SK-N-SH (cell line): ENCODE data around the gene RASSF4. TPM values are rescaled to one million over a fixed set of nuclear protein-coding genes. Genes with fewer than 3 reads are reported as not detected.

Experiments used
- CTCF ChIA-PET: fragments of 300-600, 350-600 bp; formaldehyde crosslinking; extraction: SDS; loops from one replicate; lab custom pipeline; 2021; lab: Yijun Ruan, JAX
- POLR2A ChIA-PET: fragments of 350-600 bp; sonication (Branson Sonifier 250); formaldehyde crosslinking; extraction: SDS; loops from one replicate; lab custom pipeline; 2020; ENCODE audit warnings: antibody characterized with exemption, inconsistent platforms; lab: Yijun Ruan, JAX
- DNase-seq: peaks from one replicate; pipeline ENCODE4 v3.0.0; 2012
- H2AFZ ChIP-seq: fragments of 200-600 bp; sonication (generic); 2 replicates; pipeline ENCODE4 v1.8.1; 2016; ENCODE audit warnings: antibody characterized with exemption, mild to moderate bottlenecking, low read depth
- H3F3A ChIP-seq: fragments of 200-600 bp; sonication (generic); replicated peaks from 2 replicates; pipeline ENCODE3; 2016; ENCODE audit warnings: antibody characterized with exemption, mild to moderate bottlenecking; ENCODE audit not compliant: insufficient read depth
- H3K27ac ChIP-seq, 2 experiments: fragments of 200-500 bp in 1 of 2; fragments of 200-600 bp in 1 of 2; sonication (Bioruptor generic) in 1 of 2; sonication (generic), shearing (Covaris generic) in 1 of 2; 2 replicates each; pipeline versions ENCODE4 v1.5.1 to v1.6.1; 2014 to 2016; ENCODE audit warnings: low read depth in 2 of 2, inconsistent platforms in 1 of 2, low read length in 1 of 2, mild to moderate bottlenecking in 1 of 2, mixed read lengths in 1 of 2
- H3K27me3 ChIP-seq: fragments of 200-600 bp; sonication (generic), shearing (Covaris generic); 2 replicates; pipeline ENCODE4 v1.6.1; 2016; ENCODE audit warnings: mixed run types; ENCODE audit not compliant: insufficient read depth
- H3K36me3 ChIP-seq, 2 experiments: fragments of 200-500 bp in 1 of 2; fragments of 200-600 bp in 1 of 2; sonication (Bioruptor generic) in 1 of 2; sonication (generic) in 1 of 2; replicated peaks in 1 of 2; 2 replicates each; pipeline versions ENCODE3 to v1.5.1; 2014 to 2016; ENCODE audit warnings: low read length in 1 of 2, mild to moderate bottlenecking in 1 of 2; ENCODE audit not compliant: insufficient read depth in 2 of 2, control insufficient read depth in 1 of 2
- H3K4me1 ChIP-seq, 2 experiments: fragments of 200-500 bp in 1 of 2; fragments of 200-600 bp in 1 of 2; sonication (Bioruptor generic) in 1 of 2; sonication (generic), shearing (Covaris generic) in 1 of 2; 2 replicates each; pipeline versions ENCODE4 v1.5.1 to v1.6.1; 2014 to 2016; ENCODE audit warnings: low read depth in 1 of 2, low read length in 1 of 2, mixed run types in 1 of 2; ENCODE audit not compliant: insufficient read depth in 2 of 2, control insufficient read depth in 1 of 2
- H3K4me2 ChIP-seq: fragments of 200-600 bp; sonication (generic), shearing (Covaris generic); 2 replicates; pipeline ENCODE4 v1.6.1; 2017; ENCODE audit warnings: mixed run types
- H3K4me3 ChIP-seq, 2 experiments: fragments of 200-500 bp in 1 of 2; fragments of 200-600 bp in 1 of 2; sonication (Bioruptor generic) in 1 of 2; sonication (generic), shearing (Covaris generic) in 1 of 2; 2 replicates each; pipeline versions ENCODE4 v1.5.1 to v1.8.1; 2014 to 2016; ENCODE audit warnings: low read depth in 2 of 2, inconsistent platforms in 1 of 2, low read length in 1 of 2, mild to moderate bottlenecking in 1 of 2, mixed read lengths in 1 of 2, moderate library complexity in 1 of 2
- H3K79me2 ChIP-seq: fragments of 200-600 bp; sonication (generic); 2 replicates; pipeline ENCODE4 v1.8.1; 2017; ENCODE audit warnings: mild to moderate bottlenecking; ENCODE audit not compliant: insufficient read depth
- H3K9ac ChIP-seq: fragments of 200-600 bp; sonication (generic); 2 replicates; pipeline ENCODE4 v1.6.1; 2017; ENCODE audit warnings: mixed run types
- H3K9me2 ChIP-seq: fragments of 200-600 bp; sonication (generic); 2 replicates; pipeline ENCODE4 v1.6.1; 2017; ENCODE audit warnings: mixed run types
- H3K9me3 ChIP-seq: fragments of 200-600 bp; sonication (generic); 2 replicates; pipeline ENCODE4 v1.6.1; 2017; ENCODE audit warnings: mixed run types, mild to moderate bottlenecking, moderate library complexity
- H4K20me1 ChIP-seq: fragments of 200-600 bp; sonication (generic); 2 replicates; pipeline ENCODE4 v1.6.1; 2017; ENCODE audit warnings: mild to moderate bottlenecking, mixed run types; ENCODE audit not compliant: insufficient read depth
- EZH2phosphoT487 ChIP-seq: fragments of 200-600 bp; sonication (generic); IDR thresholded peaks from 2 replicates; pipeline ENCODE4 v1.6.1; 2017; ENCODE audit warnings: low read depth, mixed run types, mild to moderate bottlenecking, antibody characterized with exemption, moderate library complexity, borderline replicate concordance
- FOXJ3 ChIP-seq: sonication (generic); formaldehyde crosslinking; IDR thresholded peaks from 2 replicates; pipeline ENCODE4 v1.5.1; 2020; ENCODE audit warnings: mild to moderate bottlenecking, missing genetic modification reagents
- IRF3 ChIP-seq: fragments of 150-350 bp; IDR thresholded peaks from 2 replicates; pipeline ENCODE4 v1.6.1; 2016; ENCODE audit warnings: mild to moderate bottlenecking, low read depth, low read length
- MAX ChIP-seq: IDR thresholded peaks from 2 replicates; pipeline ENCODE4 v1.4.0; 2012; ENCODE audit warnings: low read depth
- MEF2A ChIP-seq: IDR thresholded peaks from 2 replicates; pipeline ENCODE4 v1.4.0; 2012; ENCODE audit warnings: low read depth, borderline replicate concordance
- MXI1 ChIP-seq: IDR thresholded peaks from 2 replicates; pipeline ENCODE4 v1.6.1; 2012; ENCODE audit warnings: mild to moderate bottlenecking, low read depth, low read length, improper control_type of control experiment
- NRF1 ChIP-seq: IDR thresholded peaks from 2 replicates; pipeline ENCODE4 v1.6.1; 2012; ENCODE audit warnings: low read depth, mild to moderate bottlenecking, low read length
- POLR2AphosphoS5 ChIP-seq: IDR thresholded peaks from 2 replicates; pipeline ENCODE4 v1.6.1; 2012; ENCODE audit warnings: low read depth, low read length
- RCOR1 ChIP-seq: fragments of 150-350 bp; IDR thresholded peaks from 2 replicates; pipeline ENCODE4 v1.6.1; 2017; ENCODE audit warnings: antibody characterized with exemption, low read length
- REST ChIP-seq: IDR thresholded peaks from 2 replicates; pipeline ENCODE4 v1.6.1; 2012; ENCODE audit warnings: mild to moderate bottlenecking, low read depth, low read length, moderate library complexity
- RFX5 ChIP-seq: IDR thresholded peaks from 2 replicates; pipeline ENCODE4 v1.6.1; 2012; ENCODE audit warnings: mild to moderate bottlenecking, improper control_type of control experiment, low read length
- RXRA ChIP-seq: IDR thresholded peaks from 2 replicates; pipeline ENCODE4 v1.4.0; 2012; ENCODE audit warnings: low read depth, mild to moderate bottlenecking, borderline replicate concordance
- SIN3A ChIP-seq: IDR thresholded peaks from 2 replicates; pipeline ENCODE4 v1.6.1; 2012; ENCODE audit warnings: low read depth, mild to moderate bottlenecking, low read length, moderate library complexity, borderline replicate concordance
- SMC3 ChIP-seq: IDR thresholded peaks from 2 replicates; pipeline ENCODE4 v1.6.1; 2012; ENCODE audit warnings: low read depth, low read length, improper control_type of control experiment
- TCF12 ChIP-seq: IDR thresholded peaks from 2 replicates; pipeline ENCODE4 v1.4.0; 2012
- USF1 ChIP-seq: IDR thresholded peaks from 2 replicates; pipeline ENCODE4 v1.4.0; 2012; ENCODE audit warnings: low read depth, borderline replicate concordance
- YY1 ChIP-seq: IDR thresholded peaks from 2 replicates; pipeline ENCODE4 v1.4.0; 2012; ENCODE audit warnings: low read depth, mild to moderate bottlenecking
- WGBS: methylation state at CpG from one replicate; pipeline ENCODE4 v1.1.6; 2017; ENCODE audit warnings: low lambda C conversion rate; 5-methylcytosine and 5-hydroxymethylcytosine counted together
- polyA plus RNA-seq, 3 experiments: library from polyadenylated mRNA; depleted of rRNA; stranded (reverse); fragments of >200 nt; gene quantifications; 2 replicates each; pipeline ENCODE4 v1.2.3, GENCODE V29; 2012

RASSF4 gene
- polyA plus RNA-seq, 1 of the 3 experiments (the other 2 are of a cell fraction): 11.0 TPM

- WGBS: 85% methylated on average over 4 of the region's 13 CpGs
- ChIA-PET CTCF (interaction anchor here (1.4 kb wide), 1 partner anchor 51 kb away, joined by 5 read pairs; no protein-coding TSS in a partner anchor), POLR2A (no interaction called here)
- Histone ChIP-seq H3K9me3 (no peaks in the 10 kb centered on the region), H3K4me1 (peaks cover 18 to 44% of the 10 kb centered on the region in 2 experiments; a peak in 3 of 4 replicates), H3K79me2 (no peaks in the 10 kb centered on the region), H3K4me3 (no peak overlapping the region), H2AFZ (no peak overlapping the region), H3K4me2 (no peak overlapping the region), H3K36me3 (no peaks in the 10 kb centered on the region), H3K27me3 (no peaks in the 10 kb centered on the region), H3K9ac (no peak overlapping the region), H3K27ac (peak overlapping the region in 1 of 2 experiments; percentile 95; a peak in 1 of 4 replicates), H3F3A (peaks cover 20% of the 10 kb centered on the region), H4K20me1 (no peaks in the 10 kb centered on the region), H3K9me2 (no peaks in the 10 kb centered on the region)
- TF ChIP-seq EZH2phosphoT487 (no peak), USF1 (no peak), FOXJ3 (CRISPR knock-in tag) (no peak), NRF1 (no peak), MEF2A (no peak), SIN3A (no peak), YY1 (no peak), IRF3 (no peak), POLR2AphosphoS5 (no peak), MAX (no peak), RCOR1 (no peak), RXRA (no peak), TCF12 (no peak)
- no peak for DNase-seq
Measured at GRCh38 chr10:44983066-44983894, 23.7 kb downstream of the RASSF4 start.

GRCh38 chr10:44983895-44984278 is 24.3 kb downstream of the RASSF4 start:
- peaks cover 12 to 40% of the 10 kb centered on the region in 2 experiments; a peak in 3 of 4 replicates for H3K4me1 ChIP-seq
- TF ChIP-seq SMC3 (no peak), RFX5 (no peak), MXI1 (no peak), EZH2phosphoT487 (no peak), RXRA (no peak), REST (no peak)
- POLR2A ChIA-PET: no interaction called here
- H4K20me1 ChIP-seq: no peaks in the 10 kb centered on the region
- H2AFZ ChIP-seq: no peak overlapping the region
- CTCF ChIA-PET: interaction anchor here (1.4 kb wide), 1 partner anchor 51 kb away, joined by 5 read pairs; no protein-coding TSS in a partner anchor
- H3K27ac ChIP-seq: no peak overlapping the region
- no peak overlapping the region for H3K9ac ChIP-seq
- no peaks in the 10 kb centered on the region for H3K27me3 ChIP-seq
- WGBS: 72% methylated on average over 3 of the region's 10 CpGs
- H3K4me3 ChIP-seq: no peak overlapping the region
- peaks cover 20% of the 10 kb centered on the region for H3F3A ChIP-seq
- no peak overlapping the region for H3K4me2 ChIP-seq
- H3K36me3 ChIP-seq: no peaks in the 10 kb centered on the region
- H3K79me2 ChIP-seq: no peaks in the 10 kb centered on the region
- H3K9me2 ChIP-seq: no peaks in the 10 kb centered on the region
- no peak for DNase-seq
- no peaks in the 10 kb centered on the region for H3K9me3 ChIP-seq
